ENCODE measurements around the gene CHI3L1.

Gene CHI3L1

GRCh38 chr1:203149188-203149840, 37.2 kb downstream of the CHI3L1 start:
- DNase-seq (ENCODE audit: extremely low read depth, low read depth), result no peak
- no peak for TF ChIP-seq CTCF (IDR thresholded peaks at IDR 0.05; ENCODE audit: low read depth, low read length)

GRCh38 chr1:203148579-203148978, 37.9 kb downstream of the CHI3L1 start:
- no peak for DNase-seq (ENCODE audit: extremely low read depth, low read depth)
- no peak for TF ChIP-seq CTCF (IDR thresholded peaks at IDR 0.05; ENCODE audit: low read depth, low read length)

GRCh38 chr1:203148127-203148526, 38.4 kb downstream of the CHI3L1 start:
- TF ChIP-seq CTCF (IDR thresholded peaks at IDR 0.05; ENCODE audit: low read depth, low read length), result no peak; the same call in none of the 2 replicates
- DNase-seq (ENCODE audit: extremely low read depth, low read depth), result no peak

GRCh38 chr1:203147376-203147775, 39.1 kb downstream of the CHI3L1 start:
- no peak for TF ChIP-seq CTCF (IDR thresholded peaks at IDR 0.05; ENCODE audit: low read depth, low read length)
- no peak for DNase-seq (ENCODE audit: extremely low read depth, low read depth)

GRCh38 chr1:203146537-203146936, 40.0 kb downstream of the CHI3L1 start:
- TF ChIP-seq CTCF (IDR thresholded peaks at IDR 0.05; ENCODE audit: low read depth, low read length), result no peak
- no peak for DNase-seq (ENCODE audit: extremely low read depth, low read depth)

- DNase-seq (ENCODE audit: extremely low read depth, low read depth), result no peak
- TF ChIP-seq CTCF (IDR thresholded peaks at IDR 0.05; ENCODE audit: low read depth, low read length), result no peak
Measured at GRCh38 chr1:203146042-203146369, 40.5 kb downstream of the CHI3L1 start.

GRCh38 chr1:203145321-203146041, 41.0 kb downstream of the CHI3L1 start:
- TF ChIP-seq CTCF (IDR thresholded peaks at IDR 0.05; ENCODE audit: low read depth, low read length), result no peak
- no peak for DNase-seq (ENCODE audit: extremely low read depth, low read depth)
